Stomach (tissue), 4 donors: ENCODE data around the gene SLC13A5.

ENCODE experiments used
- EP300 ChIP-seq: sonication (generic); formaldehyde crosslinking; IDR thresholded peaks from one replicate; pipeline ENCODE4 v1.6.1; 2017; ENCODE audit warnings: antibody characterized with exemption
- POLR2A ChIP-seq, 4 donors: fragments of 450-650 bp; IDR thresholded peaks; one replicate each; pipeline ENCODE4 v1.6.1; 2016; ENCODE audit warnings: antibody characterized with exemption in 4 of 4, control low read depth in 2 of 4, mild to moderate bottlenecking in 1 of 4, moderate library complexity in 1 of 4
- TF ChIP-seq, protein P1 (sequence below), 7 experiments: fragments of 450-650 bp in 4 of 7; fragments of 200-600 bp in 3 of 7; sonication (generic) in 3 of 7; IDR thresholded peaks; one replicate each; pipeline ENCODE4 v1.5.1; 2016 to 2019; ENCODE audit warnings: antibody characterized with exemption in 7 of 7, control low read depth in 2 of 7, mild to moderate bottlenecking in 1 of 7

DNA sequence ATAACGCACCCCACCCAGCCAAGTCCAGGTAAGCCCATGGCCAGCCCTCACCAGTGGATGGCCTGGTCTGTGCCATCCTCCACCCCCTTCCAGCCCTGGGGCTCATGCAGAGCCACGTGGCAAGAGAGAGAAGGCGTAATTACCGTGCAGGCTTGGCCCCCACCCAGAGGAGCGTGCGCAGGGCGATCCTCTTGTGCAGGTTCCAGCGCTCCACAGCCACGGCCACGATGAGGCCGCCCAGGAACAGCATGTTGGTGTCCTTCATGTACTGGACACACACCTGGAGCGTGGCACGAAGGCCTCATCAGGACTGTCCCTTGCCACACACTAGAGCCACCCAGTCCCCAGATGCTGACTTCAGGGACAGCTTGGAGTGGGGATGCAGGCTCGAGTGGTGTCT, 6.7 kb downstream of the SLC13A5 start:
- TF ChIP-seq POLR2A (IDR thresholded peaks at IDR 0.05) (no peak), EP300 (no peak)
- TF ChIP-seq, protein P1, sequence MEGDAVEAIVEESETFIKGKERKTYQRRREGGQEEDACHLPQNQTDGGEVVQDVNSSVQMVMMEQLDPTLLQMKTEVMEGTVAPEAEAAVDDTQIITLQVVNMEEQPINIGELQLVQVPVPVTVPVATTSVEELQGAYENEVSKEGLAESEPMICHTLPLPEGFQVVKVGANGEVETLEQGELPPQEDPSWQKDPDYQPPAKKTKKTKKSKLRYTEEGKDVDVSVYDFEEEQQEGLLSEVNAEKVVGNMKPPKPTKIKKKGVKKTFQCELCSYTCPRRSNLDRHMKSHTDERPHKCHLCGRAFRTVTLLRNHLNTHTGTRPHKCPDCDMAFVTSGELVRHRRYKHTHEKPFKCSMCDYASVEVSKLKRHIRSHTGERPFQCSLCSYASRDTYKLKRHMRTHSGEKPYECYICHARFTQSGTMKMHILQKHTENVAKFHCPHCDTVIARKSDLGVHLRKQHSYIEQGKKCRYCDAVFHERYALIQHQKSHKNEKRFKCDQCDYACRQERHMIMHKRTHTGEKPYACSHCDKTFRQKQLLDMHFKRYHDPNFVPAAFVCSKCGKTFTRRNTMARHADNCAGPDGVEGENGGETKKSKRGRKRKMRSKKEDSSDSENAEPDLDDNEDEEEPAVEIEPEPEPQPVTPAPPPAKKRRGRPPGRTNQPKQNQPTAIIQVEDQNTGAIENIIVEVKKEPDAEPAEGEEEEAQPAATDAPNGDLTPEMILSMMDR (IDR thresholded peaks at IDR 0.05): no peak
